Measurements from ENCODE around the gene CMTM1. TPM values are rescaled to one million over a fixed set of nuclear protein-coding genes. Genes with fewer than 3 reads are reported as not detected.

Gene CMTM1
- total and polyA plus RNA-seq, 2 donors from 2014 or later, result 4.6 TPM; not detected in 1

GRCh38 chr16:66569827-66570405 lies 3.7 kb downstream of the CMTM1 start:
- peaks cover 0 to under 1% (median 0%) of the 10 kb centered on the region in 3 donors for H3K36me3 ChIP-seq (ENCODE audit: control insufficient read depth in 2 of 3, insufficient read depth in 3 of 3, low read length in 3 of 3)
- no peak overlapping the region for H3K4me3 ChIP-seq (ENCODE audit: low read length in 3 of 3)
- no peaks in the 10 kb centered on the region for H3K27me3 ChIP-seq (ENCODE audit: control insufficient read depth, insufficient read depth, low read length)
- intact Hi-C loops (cut with DNase I), result no loop called here
- no peak overlapping the region for H3K9ac ChIP-seq (ENCODE audit: low read length in 3 of 3)
- TF ChIP-seq, protein P1, sequence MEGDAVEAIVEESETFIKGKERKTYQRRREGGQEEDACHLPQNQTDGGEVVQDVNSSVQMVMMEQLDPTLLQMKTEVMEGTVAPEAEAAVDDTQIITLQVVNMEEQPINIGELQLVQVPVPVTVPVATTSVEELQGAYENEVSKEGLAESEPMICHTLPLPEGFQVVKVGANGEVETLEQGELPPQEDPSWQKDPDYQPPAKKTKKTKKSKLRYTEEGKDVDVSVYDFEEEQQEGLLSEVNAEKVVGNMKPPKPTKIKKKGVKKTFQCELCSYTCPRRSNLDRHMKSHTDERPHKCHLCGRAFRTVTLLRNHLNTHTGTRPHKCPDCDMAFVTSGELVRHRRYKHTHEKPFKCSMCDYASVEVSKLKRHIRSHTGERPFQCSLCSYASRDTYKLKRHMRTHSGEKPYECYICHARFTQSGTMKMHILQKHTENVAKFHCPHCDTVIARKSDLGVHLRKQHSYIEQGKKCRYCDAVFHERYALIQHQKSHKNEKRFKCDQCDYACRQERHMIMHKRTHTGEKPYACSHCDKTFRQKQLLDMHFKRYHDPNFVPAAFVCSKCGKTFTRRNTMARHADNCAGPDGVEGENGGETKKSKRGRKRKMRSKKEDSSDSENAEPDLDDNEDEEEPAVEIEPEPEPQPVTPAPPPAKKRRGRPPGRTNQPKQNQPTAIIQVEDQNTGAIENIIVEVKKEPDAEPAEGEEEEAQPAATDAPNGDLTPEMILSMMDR (IDR thresholded peaks at IDR 0.05; ENCODE audit: borderline replicate concordance, extremely low read depth, insufficient read depth), result no peak
- no peaks in the 10 kb centered on the region for H3K9me3 ChIP-seq (ENCODE audit: control insufficient read depth in 2 of 3, insufficient read depth in 1 of 3, low read length in 3 of 3)
- H3K4me1 ChIP-seq (ENCODE audit: control insufficient read depth in 2 of 3, insufficient read depth in 2 of 3, low read depth in 1 of 3, low read length in 3 of 3), result no peaks in the 10 kb centered on the region
- no peak overlapping the region for H3K27ac ChIP-seq (ENCODE audit: low read depth in 2 of 2, low read length in 2 of 2)
- FAIRE-seq (no peak), DNase-seq (no peak)

DNA sequence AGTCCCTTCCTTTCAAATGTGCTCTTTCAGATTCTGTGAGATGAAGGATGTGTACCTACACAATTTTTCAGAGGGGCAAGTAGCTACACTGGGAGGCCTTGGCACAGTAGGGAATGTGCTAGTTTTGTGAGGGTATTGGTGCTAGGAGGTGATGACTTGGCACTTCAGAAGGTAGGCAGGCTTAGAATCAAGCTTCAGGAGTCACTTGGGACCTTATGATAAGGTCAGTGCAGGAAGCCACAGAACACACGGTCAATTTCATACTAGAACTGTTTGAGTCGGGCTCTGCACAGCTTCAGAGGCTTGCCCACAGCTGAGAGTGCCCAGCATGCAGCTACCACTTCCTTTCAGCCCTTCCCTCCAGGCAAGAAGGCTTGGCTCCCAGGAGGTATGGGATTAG lies 6.1 kb downstream of the CMTM1 start:
- Histone ChIP-seq H3K27ac (ENCODE audit: low read depth in 2 of 2, low read length in 2 of 2) (no peak overlapping the region), H3K9ac (ENCODE audit: low read length in 3 of 3) (no peak overlapping the region), H3K4me1 (ENCODE audit: control insufficient read depth in 2 of 3, insufficient read depth in 2 of 3, low read depth in 1 of 3, low read length in 3 of 3) (no peaks in the 10 kb centered on the region), H3K36me3 (ENCODE audit: control insufficient read depth in 2 of 3, insufficient read depth in 3 of 3, low read length in 3 of 3) (no peaks in the 10 kb centered on the region), H3K4me3 (ENCODE audit: low read length in 3 of 3) (no peak overlapping the region), H3K9me3 (ENCODE audit: control insufficient read depth in 2 of 3, insufficient read depth in 1 of 3, low read length in 3 of 3) (no peaks in the 10 kb centered on the region), H3K27me3 (ENCODE audit: control insufficient read depth, insufficient read depth, low read length) (no peaks in the 10 kb centered on the region)
- intact Hi-C loops (cut with DNase I), result no loop called here
- FAIRE-seq (no peak), DNase-seq (no peak)
- TF ChIP-seq, protein P1 (IDR thresholded peaks at IDR 0.05; ENCODE audit: borderline replicate concordance, extremely low read depth, insufficient read depth), result no peak

DNA sequence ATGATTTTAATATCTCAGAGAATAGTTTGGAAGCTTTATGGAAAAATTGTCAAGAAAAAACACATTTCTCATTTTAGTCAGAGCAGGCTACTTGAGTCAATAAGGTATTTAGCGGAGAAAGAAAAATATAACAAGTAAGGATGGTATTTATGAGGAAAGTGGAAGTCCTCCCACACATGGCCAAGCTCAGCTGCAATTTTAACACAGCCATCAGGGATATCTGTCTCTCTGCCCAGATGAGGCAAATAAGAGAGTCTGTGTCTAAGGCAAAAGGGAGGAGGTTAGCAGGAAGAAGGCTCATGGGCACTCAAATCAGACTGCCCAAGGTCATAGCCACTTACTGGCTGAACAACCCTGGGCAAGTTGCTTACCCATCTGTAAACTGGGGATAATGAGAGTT lies 7.8 kb downstream of the CMTM1 start:
- intact Hi-C loops (cut with DNase I), result no loop called here
- no peak for FAIRE-seq
- no peak overlapping the region for H3K9ac ChIP-seq (ENCODE audit: low read length in 3 of 3)
- no peaks in the 10 kb centered on the region for H3K9me3 ChIP-seq (ENCODE audit: control insufficient read depth in 2 of 3, insufficient read depth in 1 of 3, low read length in 3 of 3)
- no peak overlapping the region for H3K27ac ChIP-seq (ENCODE audit: low read depth in 2 of 2, low read length in 2 of 2)
- no peaks in the 10 kb centered on the region for H3K4me1 ChIP-seq (ENCODE audit: control insufficient read depth in 2 of 3, insufficient read depth in 2 of 3, low read depth in 1 of 3, low read length in 3 of 3)
- no peak overlapping the region for H3K4me3 ChIP-seq (ENCODE audit: low read length in 3 of 3)
- H3K27me3 ChIP-seq (ENCODE audit: control insufficient read depth, insufficient read depth, low read length), result peaks cover 2% of the 10 kb centered on the region
- TF ChIP-seq, protein P1 (IDR thresholded peaks at IDR 0.05; ENCODE audit: borderline replicate concordance, extremely low read depth, insufficient read depth), result no peak
- DNase-seq, result no peak
- H3K36me3 ChIP-seq (ENCODE audit: control insufficient read depth in 2 of 3, insufficient read depth in 3 of 3, low read length in 3 of 3), result no peaks in the 10 kb centered on the region

- no peaks in the 10 kb centered on the region for H3K9me3 ChIP-seq (ENCODE audit: control insufficient read depth in 2 of 3, insufficient read depth in 1 of 3, low read length in 3 of 3)
- no peak overlapping the region for H3K27ac ChIP-seq (ENCODE audit: low read depth in 2 of 2, low read length in 2 of 2)
- TF ChIP-seq, protein P1 (IDR thresholded peaks at IDR 0.05; ENCODE audit: borderline replicate concordance, extremely low read depth, insufficient read depth), result no peak
- H3K27me3 ChIP-seq (ENCODE audit: control insufficient read depth, insufficient read depth, low read length), result peaks cover 2% of the 10 kb centered on the region
- no peak for FAIRE-seq
- H3K4me1 ChIP-seq (ENCODE audit: control insufficient read depth in 2 of 3, insufficient read depth in 2 of 3, low read depth in 1 of 3, low read length in 3 of 3), result no peaks in the 10 kb centered on the region
- no peak for DNase-seq
- H3K4me3 ChIP-seq (ENCODE audit: low read length in 3 of 3), result no peak overlapping the region
- no peak overlapping the region for H3K9ac ChIP-seq (ENCODE audit: low read length in 3 of 3)
- no peaks in the 10 kb centered on the region for H3K36me3 ChIP-seq (ENCODE audit: control insufficient read depth in 2 of 3, insufficient read depth in 3 of 3, low read length in 3 of 3)
- intact Hi-C loops (cut with DNase I), result no loop called here
Measured at GRCh38 chr16:66574531-66574930, 8.3 kb downstream of the CMTM1 start.

Measured in kidney (tissue), 14 donors.